Inferior parietal cortex (tissue), 1 donor: ENCODE results near the gene SELENOP.
"Not testable (repeated sequence)": the region's sequence is repeated elsewhere in the genome, so short reads cannot be mapped to it uniquely, and the experiment has no call there.

ENCODE experiments used
- DNase-seq: peaks from one replicate; pipeline ENCODE4 v3.0.0-alpha.2; 2016; ENCODE audit errors: extremely low spot score

SELENOP gene

GRCh38 chr5:42811591-42812446 lies at the start of gene SELENOP:
SELENOP (minus strand) TSS chr5:42811892; CDS start chr5:42808353, 3,539 bp downstream.
- DNase-seq: peak; percentile 80

GRCh38 chr5:42858687-42859086 lies 47.0 kb upstream of the SELENOP start:
- DNase-seq: peak; percentile 72

GRCh38 chr5:42858031-42858643 lies 46.4 kb upstream of the SELENOP start:
- DNase-seq: peak; percentile 81

GRCh38 chr5:42855811-42856210 lies 44.1 kb upstream of the SELENOP start:
- no peak for DNase-seq

- DNase-seq: no peak
Measured at GRCh38 chr5:42855386-42855785, 43.7 kb upstream of the SELENOP start.

GRCh38 chr5:42854795-42855194 lies 43.1 kb upstream of the SELENOP start:
- DNase-seq: no peak

- DNase-seq: no peak
Measured at GRCh38 chr5:42852826-42853225, 41.1 kb upstream of the SELENOP start.

GRCh38 chr5:42851481-42851880 lies 39.8 kb upstream of the SELENOP start:
- DNase-seq: no peak

GRCh38 chr5:42848545-42848944 lies 36.9 kb upstream of the SELENOP start:
- DNase-seq: no peak

GRCh38 chr5:42844408-42844807 lies 32.7 kb upstream of the SELENOP start:
- DNase-seq: not testable (repeated sequence)

- no peak for DNase-seq
Measured at GRCh38 chr5:42843675-42844292, 32.1 kb upstream of the SELENOP start.

GRCh38 chr5:42842921-42843641 lies 31.4 kb upstream of the SELENOP start:
- no peak for DNase-seq

- no peak for DNase-seq
Measured at GRCh38 chr5:42840842-42841567, 29.3 kb upstream of the SELENOP start.

GRCh38 chr5:42840269-42840668 lies 28.6 kb upstream of the SELENOP start:
- DNase-seq: peak; percentile 42

GRCh38 chr5:42839196-42839595 lies 27.5 kb upstream of the SELENOP start:
- no peak for DNase-seq

GRCh38 chr5:42837601-42838000 lies 25.9 kb upstream of the SELENOP start:
- no peak for DNase-seq

GRCh38 chr5:42836070-42836769 lies 24.5 kb upstream of the SELENOP start:
- no peak for DNase-seq

GRCh38 chr5:42832060-42832459 lies 20.4 kb upstream of the SELENOP start:
- DNase-seq: no peak

- DNase-seq: no peak
Measured at GRCh38 chr5:42830924-42831323, 19.2 kb upstream of the SELENOP start.

- DNase-seq: no peak
Measured at GRCh38 chr5:42828671-42829070, 17.0 kb upstream of the SELENOP start.
